HCT116 (cell line): ENCODE measurements around the gene MGAT4C. TPM values are rescaled to one million over a fixed set of nuclear protein-coding genes. Genes with fewer than 3 reads are reported as not detected.

Source experiments
- ATAC-seq: fragments of 200-7000 bp; cut with Tn5 transposase; 2 replicates; pipeline ENCODE4 v1.9.1; 2020; ENCODE audit warnings: mild to moderate bottlenecking, moderate library complexity
- BruUV-seq: library from RNA; stranded (reverse); fragments of 400-500 nt; replicated peaks from 2 replicates; lab custom pipeline; 2021; lab: Mats Ljungman, UMichigan
- CTCF ChIA-PET: fragments of 300-600 bp; sonication (Branson Sonifier 250); formaldehyde crosslinking; loops from one replicate; lab custom pipeline; 2021; ENCODE audit warnings: antibody characterized with exemption; lab: Charles Lee
- POLR2A ChIA-PET: fragments of 300-600, 350-600 bp; sonication (Branson Sonifier 250); formaldehyde crosslinking; loops from one replicate; lab custom pipeline; 2021; ENCODE audit warnings: antibody characterized with exemption; lab: Charles Lee
- RAD21 ChIA-PET, 2 experiments: fragments of 300-600 bp; sonication (Branson Sonifier 250); formaldehyde crosslinking; loops; one replicate each; lab custom pipeline; 2023; ENCODE audit warnings: low total read pairs in 2 of 2; ENCODE audit not compliant: uncharacterized antibody in 2 of 2, unreplicated experiment in 2 of 2, low non-redundant PET in 1 of 2; lab: Charles Lee
- DNase-seq: peaks from one replicate; pipeline ENCODE4 v3.0.0-alpha.2; 2010; ENCODE audit warnings: low read depth, low spot score
- H2AFZ ChIP-seq: fragments of 200-600 bp; shearing (Covaris generic), sonication (generic); 2 replicates; pipeline ENCODE4 v1.6.1; 2017; ENCODE audit warnings: low read depth, mixed run types, mixed read lengths, antibody characterized with exemption, low read length; ENCODE audit not compliant: poor library complexity, severe bottlenecking
- H3K27ac ChIP-seq: 2 replicates; pipeline ENCODE4 v1.5.1; 2012; ENCODE audit warnings: low read depth, low read length
- H3K27me3 ChIP-seq: fragments of 200-600 bp; sonication (generic); 2 replicates; pipeline ENCODE4 v1.6.1; 2016; ENCODE audit warnings: mixed run types, low read length, mixed read lengths; ENCODE audit not compliant: insufficient read depth
- H3K36me3 ChIP-seq, 2 experiments: fragments of 200-500 bp in 1 of 2; fragments of 200-600 bp in 1 of 2; sonication (Bioruptor generic) in 1 of 2; sonication (generic) in 1 of 2; 2 replicates each; pipeline versions ENCODE4 v1.5.1 to v1.6.1; 2014 to 2016; ENCODE audit warnings: low read length in 2 of 2, inconsistent platforms in 1 of 2, mixed read lengths in 1 of 2, mixed run types in 1 of 2; ENCODE audit not compliant: insufficient read depth in 2 of 2, control insufficient read depth in 1 of 2
- H3K4me1 ChIP-seq, 2 experiments: fragments of 200-600 bp in 1 of 2; sonication (generic) in 1 of 2; 2 replicates each; pipeline versions ENCODE4 v1.5.1 to v1.6.1; 2012 to 2017; ENCODE audit warnings: low read length in 2 of 2, inconsistent platforms in 1 of 2, mild to moderate bottlenecking in 1 of 2, mixed read lengths in 1 of 2, mixed run types in 1 of 2, moderate library complexity in 1 of 2; ENCODE audit not compliant: insufficient read depth in 2 of 2, control insufficient read depth in 1 of 2
- H3K4me2 ChIP-seq: fragments of 200-600 bp; sonication (generic); 2 replicates; pipeline ENCODE4 v1.6.1; 2017; ENCODE audit warnings: mixed run types, low read length, mixed read lengths
- H3K4me3 ChIP-seq, 2 experiments: fragments of 200-600 bp in 1 of 2; sonication (generic) in 1 of 2; replicated peaks in 1 of 2; 2 replicates each; pipeline ENCODE4 v1.5.1; 2011 to 2016; ENCODE audit warnings: low read length in 2 of 2, control low read depth in 1 of 2, low read depth in 1 of 2, mild to moderate bottlenecking in 1 of 2, mixed read lengths in 1 of 2, mixed run types in 1 of 2
- H3K79me2 ChIP-seq: fragments of 200-600 bp; sonication (generic); 2 replicates; pipeline ENCODE4 v1.6.1; 2017; ENCODE audit warnings: mild to moderate bottlenecking, mixed run types, low read length, moderate library complexity, mixed read lengths; ENCODE audit not compliant: insufficient read depth
- H3K9ac ChIP-seq: fragments of 200-600 bp; sonication (generic); 2 replicates; pipeline ENCODE4 v1.6.1; 2016; ENCODE audit warnings: low read length, mixed read lengths
- H3K9me2 ChIP-seq: fragments of 200-600 bp; sonication (generic), shearing (Covaris generic); 2 replicates; pipeline ENCODE4 v1.6.1; 2017; ENCODE audit warnings: mixed run types, mild to moderate bottlenecking, moderate library complexity; ENCODE audit not compliant: insufficient read depth
- H3K9me3 ChIP-seq, 2 experiments: fragments of 200-500 bp in 1 of 2; fragments of 200-600 bp in 1 of 2; sonication (Bioruptor generic) in 1 of 2; sonication (generic) in 1 of 2; 2 replicates each; pipeline ENCODE4 v1.6.1; 2014 to 2017; ENCODE audit warnings: low read length in 2 of 2, mixed read lengths in 2 of 2, inconsistent platforms in 1 of 2, low read depth in 1 of 2, mild to moderate bottlenecking in 1 of 2, mixed run types in 1 of 2, moderate library complexity in 1 of 2; ENCODE audit not compliant: control insufficient read depth in 1 of 2, insufficient read depth in 1 of 2
- H4K20me1 ChIP-seq: fragments of 200-600 bp; sonication (generic), shearing (Covaris generic); 2 replicates; pipeline ENCODE4 v1.6.1; 2017; ENCODE audit warnings: mixed run types, mild to moderate bottlenecking, moderate library complexity; ENCODE audit not compliant: insufficient read depth
- CTCF ChIP-seq, 3 experiments: fragments of 200-600 bp in 1 of 3; sonication (generic) in 1 of 3; IDR thresholded peaks in 2 of 3; conservative IDR thresholded peaks in 1 of 3; 2 replicates each; pipeline ENCODE4 v1.5.1; 2012 to 2017; ENCODE audit warnings: low read depth in 2 of 3, low read length in 2 of 3, antibody characterized with exemption in 1 of 3, borderline replicate concordance in 1 of 3, control low read depth in 1 of 3, mild to moderate bottlenecking in 1 of 3, mixed read lengths in 1 of 3, mixed run types in 1 of 3, moderate library complexity in 1 of 3; ENCODE audit not compliant: insufficient read depth in 1 of 3
- EGR1 ChIP-seq: IDR thresholded peaks from 2 replicates; pipeline ENCODE4 v1.6.1; 2012; ENCODE audit warnings: low read depth
- EZH2 ChIP-seq: fragments of 200-600 bp; sonication (generic); IDR thresholded peaks from 2 replicates; pipeline ENCODE4 v1.6.1; 2017; ENCODE audit warnings: antibody characterized with exemption, mixed run types
- RAD21 ChIP-seq: IDR thresholded peaks from 2 replicates; pipeline ENCODE4 v1.6.1; 2012; ENCODE audit warnings: low read depth, mild to moderate bottlenecking
- ZFX ChIP-seq: fragments of 450-650 bp; IDR thresholded peaks from 2 replicates; pipeline ENCODE4 v1.6.1; 2017
- intact Hi-C: fragments of 100-400 bp; cut with micrococcal nuclease; formaldehyde crosslinking; loops from 2 replicates; pipeline ENCODE4 v1.10.0; 2022
- total RNA-seq: library from RNA; stranded (reverse); gene quantifications from one replicate; pipeline ENCODE4 v1.2.1, GENCODE V29; 2021; ENCODE audit not compliant: unreplicated experiment

The MGAT4C gene
- total RNA-seq, 1 experiment from 2014 or later: not detected

- RAD21 ChIA-PET: no interaction called here
- no peaks in the 10 kb centered on the region for H3K79me2 ChIP-seq
- no peak overlapping the region for H3K27ac ChIP-seq
- peak overlapping the region; percentile 5 for H2AFZ ChIP-seq
- H3K9me2 ChIP-seq: 0 out of 2 replicates have a peak, but pooled peaks cover 2% of the 10 kb centered on the region
- H3K36me3 ChIP-seq: no peaks in the 10 kb centered on the region
- POLR2A ChIA-PET: no interaction called here
- H3K4me3 ChIP-seq: no peak overlapping the region
- no peak for ATAC-seq
- no peaks in the 10 kb centered on the region for H3K9me3 ChIP-seq
- no peak for TF ChIP-seq ZFX
- TF ChIP-seq EZH2: no peak
- CTCF ChIA-PET: no interaction called here
- no TSS peak for BruUV-seq
- DNase-seq: no peak
- no peaks in the 10 kb centered on the region for H3K4me1 ChIP-seq
- intact Hi-C loops: no loop called here
- no peaks in the 10 kb centered on the region for H4K20me1 ChIP-seq
- no peak overlapping the region for H3K4me2 ChIP-seq
- H3K27me3 ChIP-seq: no peaks in the 10 kb centered on the region
- H3K9ac ChIP-seq: no peak overlapping the region
These were observed 292.9 kb downstream of the MGAT4C start for GRCh38 chr12:85963326-85963725.

- POLR2A ChIA-PET: no interaction called here
- no peak for DNase-seq
- Histone ChIP-seq H3K4me2 (no peak overlapping the region), H4K20me1 (no peaks in the 10 kb centered on the region), H3K9ac (no peak overlapping the region), H3K27me3 (no peaks in the 10 kb centered on the region), H3K79me2 (no peaks in the 10 kb centered on the region), H3K4me1 (no peaks in the 10 kb centered on the region)
- CTCF ChIA-PET: no interaction called here
- RAD21 ChIA-PET: no interaction called here
- no peak for ATAC-seq
- intact Hi-C loops: loop anchor here (5.0 to 10.0 kb wide), 2 partner anchors 956 to 1999 kb away; no protein-coding TSS in a partner anchor
- TF ChIP-seq CTCF (IDR thresholded peaks at IDR 0.05 in 2 of 3, conservative IDR thresholded peaks at IDR 0.05 in 1 of 3; ENCODE audit: borderline replicate concordance in 1 of 3, insufficient read depth in 1 of 3, low read depth in 2 of 3, low read length in 2 of 3): no peak
- TF ChIP-seq EGR1: no peak
- no peak for TF ChIP-seq RAD21
- TF ChIP-seq, all 23 proteins: peak for 0
- H3K9me2 ChIP-seq: peaks cover 2% of the 10 kb centered on the region; the same call in 1 of the 2 replicates
- H3K9me3 ChIP-seq: no peaks in the 10 kb centered on the region
- H2AFZ ChIP-seq: peak overlapping the region; percentile 1
- H3K4me3 ChIP-seq: no peak overlapping the region
- no peaks in the 10 kb centered on the region for H3K36me3 ChIP-seq
- no peak overlapping the region for H3K27ac ChIP-seq
- BruUV-seq: no TSS peak
These were observed 300.1 kb downstream of the MGAT4C start for GRCh38 chr12:85956081-85956480.
